HCT116 (cell line): ENCODE results near the gene CKS2. TPM values are rescaled to one million over a fixed set of nuclear protein-coding genes. Genes with fewer than 3 reads are reported as not detected.

Experiments used
- ATAC-seq: fragments of 200-7000 bp; cut with Tn5 transposase; 2 replicates; pipeline ENCODE4 v1.9.1; 2020; ENCODE audit warnings: mild to moderate bottlenecking, moderate library complexity
- BruUV-seq: library from RNA; stranded (reverse); fragments of 400-500 nt; replicated peaks from 2 replicates; lab custom pipeline; 2021; lab: Mats Ljungman, UMichigan
- CTCF ChIA-PET: fragments of 300-600 bp; sonication (Branson Sonifier 250); formaldehyde crosslinking; loops from one replicate; lab custom pipeline; 2021; ENCODE audit warnings: antibody characterized with exemption; lab: Charles Lee
- POLR2A ChIA-PET: fragments of 300-600, 350-600 bp; sonication (Branson Sonifier 250); formaldehyde crosslinking; loops from one replicate; lab custom pipeline; 2021; ENCODE audit warnings: antibody characterized with exemption; lab: Charles Lee
- RAD21 ChIA-PET, 2 experiments: fragments of 300-600 bp; sonication (Branson Sonifier 250); formaldehyde crosslinking; loops; one replicate each; lab custom pipeline; 2023; ENCODE audit warnings: low total read pairs in 2 of 2; ENCODE audit not compliant: uncharacterized antibody in 2 of 2, unreplicated experiment in 2 of 2, low non-redundant PET in 1 of 2; lab: Charles Lee
- DNase-seq: peaks from one replicate; pipeline ENCODE4 v3.0.0-alpha.2; 2010; ENCODE audit warnings: low read depth, low spot score
- H2AFZ ChIP-seq: fragments of 200-600 bp; shearing (Covaris generic), sonication (generic); 2 replicates; pipeline ENCODE4 v1.6.1; 2017; ENCODE audit warnings: low read depth, mixed run types, mixed read lengths, antibody characterized with exemption, low read length; ENCODE audit not compliant: poor library complexity, severe bottlenecking
- H3K27ac ChIP-seq: 2 replicates; pipeline ENCODE4 v1.5.1; 2012; ENCODE audit warnings: low read depth, low read length
- H3K27me3 ChIP-seq: fragments of 200-600 bp; sonication (generic); 2 replicates; pipeline ENCODE4 v1.6.1; 2016; ENCODE audit warnings: mixed run types, low read length, mixed read lengths; ENCODE audit not compliant: insufficient read depth
- H3K36me3 ChIP-seq, 2 experiments: fragments of 200-500 bp in 1 of 2; fragments of 200-600 bp in 1 of 2; sonication (Bioruptor generic) in 1 of 2; sonication (generic) in 1 of 2; 2 replicates each; pipeline versions ENCODE4 v1.5.1 to v1.6.1; 2014 to 2016; ENCODE audit warnings: low read length in 2 of 2, inconsistent platforms in 1 of 2, mixed read lengths in 1 of 2, mixed run types in 1 of 2; ENCODE audit not compliant: insufficient read depth in 2 of 2, control insufficient read depth in 1 of 2
- H3K4me1 ChIP-seq, 2 experiments: fragments of 200-600 bp in 1 of 2; sonication (generic) in 1 of 2; 2 replicates each; pipeline versions ENCODE4 v1.5.1 to v1.6.1; 2012 to 2017; ENCODE audit warnings: low read length in 2 of 2, inconsistent platforms in 1 of 2, mild to moderate bottlenecking in 1 of 2, mixed read lengths in 1 of 2, mixed run types in 1 of 2, moderate library complexity in 1 of 2; ENCODE audit not compliant: insufficient read depth in 2 of 2, control insufficient read depth in 1 of 2
- H3K4me2 ChIP-seq: fragments of 200-600 bp; sonication (generic); 2 replicates; pipeline ENCODE4 v1.6.1; 2017; ENCODE audit warnings: mixed run types, low read length, mixed read lengths
- H3K4me3 ChIP-seq, 2 experiments: fragments of 200-600 bp in 1 of 2; sonication (generic) in 1 of 2; replicated peaks in 1 of 2; 2 replicates each; pipeline ENCODE4 v1.5.1; 2011 to 2016; ENCODE audit warnings: low read length in 2 of 2, control low read depth in 1 of 2, low read depth in 1 of 2, mild to moderate bottlenecking in 1 of 2, mixed read lengths in 1 of 2, mixed run types in 1 of 2
- H3K79me2 ChIP-seq: fragments of 200-600 bp; sonication (generic); 2 replicates; pipeline ENCODE4 v1.6.1; 2017; ENCODE audit warnings: mild to moderate bottlenecking, mixed run types, low read length, moderate library complexity, mixed read lengths; ENCODE audit not compliant: insufficient read depth
- H3K9ac ChIP-seq: fragments of 200-600 bp; sonication (generic); 2 replicates; pipeline ENCODE4 v1.6.1; 2016; ENCODE audit warnings: low read length, mixed read lengths
- H3K9me2 ChIP-seq: fragments of 200-600 bp; sonication (generic), shearing (Covaris generic); 2 replicates; pipeline ENCODE4 v1.6.1; 2017; ENCODE audit warnings: mixed run types, mild to moderate bottlenecking, moderate library complexity; ENCODE audit not compliant: insufficient read depth
- H3K9me3 ChIP-seq, 2 experiments: fragments of 200-500 bp in 1 of 2; fragments of 200-600 bp in 1 of 2; sonication (Bioruptor generic) in 1 of 2; sonication (generic) in 1 of 2; 2 replicates each; pipeline ENCODE4 v1.6.1; 2014 to 2017; ENCODE audit warnings: low read length in 2 of 2, mixed read lengths in 2 of 2, inconsistent platforms in 1 of 2, low read depth in 1 of 2, mild to moderate bottlenecking in 1 of 2, mixed run types in 1 of 2, moderate library complexity in 1 of 2; ENCODE audit not compliant: control insufficient read depth in 1 of 2, insufficient read depth in 1 of 2
- H4K20me1 ChIP-seq: fragments of 200-600 bp; sonication (generic), shearing (Covaris generic); 2 replicates; pipeline ENCODE4 v1.6.1; 2017; ENCODE audit warnings: mixed run types, mild to moderate bottlenecking, moderate library complexity; ENCODE audit not compliant: insufficient read depth
- CBX3 ChIP-seq: IDR thresholded peaks from 2 replicates; pipeline ENCODE4 v1.6.1; 2012; ENCODE audit warnings: low read depth
- CEBPB ChIP-seq: IDR thresholded peaks from 2 replicates; pipeline ENCODE4 v1.6.1; 2012; ENCODE audit warnings: low read depth
- EGR1 ChIP-seq: IDR thresholded peaks from 2 replicates; pipeline ENCODE4 v1.6.1; 2012; ENCODE audit warnings: low read depth
- ELF1 ChIP-seq: IDR thresholded peaks from 2 replicates; pipeline ENCODE4 v1.6.1; 2012; ENCODE audit warnings: low read depth, borderline replicate concordance
- EZH2 ChIP-seq: fragments of 200-600 bp; sonication (generic); IDR thresholded peaks from 2 replicates; pipeline ENCODE4 v1.6.1; 2017; ENCODE audit warnings: antibody characterized with exemption, mixed run types
- EZH2phosphoT487 ChIP-seq: fragments of 200-600 bp; IDR thresholded peaks from 2 replicates; pipeline ENCODE4 v1.6.1; 2018; ENCODE audit warnings: antibody characterized with exemption, borderline replicate concordance
- FOSL1 ChIP-seq: IDR thresholded peaks from 2 replicates; pipeline ENCODE4 v1.6.1; 2012; ENCODE audit warnings: low read depth
- JUND ChIP-seq: IDR thresholded peaks from 2 replicates; pipeline ENCODE4 v1.6.1; 2012
- POLR2A ChIP-seq: IDR thresholded peaks from 2 replicates; pipeline ENCODE4 v1.7.0; 2011; ENCODE audit warnings: borderline replicate concordance; ENCODE audit not compliant: insufficient read depth, insufficient read length; ENCODE audit errors: extremely low read depth
- POLR2AphosphoS5 ChIP-seq: IDR thresholded peaks from 2 replicates; pipeline ENCODE4 v1.6.1; 2011; ENCODE audit warnings: mild to moderate bottlenecking, low read depth, low read length, moderate library complexity
- SIN3A ChIP-seq: IDR thresholded peaks from 2 replicates; pipeline ENCODE4 v1.6.1; 2012; ENCODE audit warnings: low read depth
- SP1 ChIP-seq: IDR thresholded peaks from 2 replicates; pipeline ENCODE4 v1.6.1; 2012; ENCODE audit warnings: low read depth
- SRF ChIP-seq: IDR thresholded peaks from 2 replicates; pipeline ENCODE4 v1.6.1; 2012; ENCODE audit warnings: low read depth
- YY1 ChIP-seq: IDR thresholded peaks from 2 replicates; pipeline ENCODE4 v1.6.1; 2011; ENCODE audit warnings: low read length, low read depth, moderate library complexity, mild to moderate bottlenecking; ENCODE audit not compliant: insufficient replicate concordance; ENCODE audit errors: extremely low read depth
- ZFX ChIP-seq: fragments of 450-650 bp; IDR thresholded peaks from 2 replicates; pipeline ENCODE4 v1.6.1; 2017
- ZNF274 ChIP-seq: fragments of 200-500 bp; sonication (Bioruptor generic); IDR thresholded peaks from 2 replicates; pipeline ENCODE4 v1.6.1; 2014; ENCODE audit warnings: mild to moderate bottlenecking, low read depth, low read length, inconsistent platforms
- intact Hi-C: fragments of 100-400 bp; cut with micrococcal nuclease; formaldehyde crosslinking; loops from 2 replicates; pipeline ENCODE4 v1.10.0; 2022
- total RNA-seq: library from RNA; stranded (reverse); gene quantifications from one replicate; pipeline ENCODE4 v1.2.1, GENCODE V29; 2021; ENCODE audit not compliant: unreplicated experiment
- TF ChIP-seq, protein P1 (sequence below), 3 experiments: fragments of 200-600 bp in 1 of 3; sonication (generic) in 1 of 3; IDR thresholded peaks in 2 of 3; conservative IDR thresholded peaks in 1 of 3; 2 replicates each; pipeline ENCODE4 v1.5.1; 2012 to 2017; ENCODE audit warnings: low read depth in 2 of 3, low read length in 2 of 3, antibody characterized with exemption in 1 of 3, borderline replicate concordance in 1 of 3, control low read depth in 1 of 3, mild to moderate bottlenecking in 1 of 3, mixed read lengths in 1 of 3, mixed run types in 1 of 3, moderate library complexity in 1 of 3; ENCODE audit not compliant: insufficient read depth in 1 of 3
- TF ChIP-seq, protein P2 (sequence below): IDR thresholded peaks from 2 replicates; pipeline ENCODE4 v1.6.1; 2012

CKS2 gene
- total RNA-seq, 1 experiment from 2014 or later = 242 TPM

DNA sequence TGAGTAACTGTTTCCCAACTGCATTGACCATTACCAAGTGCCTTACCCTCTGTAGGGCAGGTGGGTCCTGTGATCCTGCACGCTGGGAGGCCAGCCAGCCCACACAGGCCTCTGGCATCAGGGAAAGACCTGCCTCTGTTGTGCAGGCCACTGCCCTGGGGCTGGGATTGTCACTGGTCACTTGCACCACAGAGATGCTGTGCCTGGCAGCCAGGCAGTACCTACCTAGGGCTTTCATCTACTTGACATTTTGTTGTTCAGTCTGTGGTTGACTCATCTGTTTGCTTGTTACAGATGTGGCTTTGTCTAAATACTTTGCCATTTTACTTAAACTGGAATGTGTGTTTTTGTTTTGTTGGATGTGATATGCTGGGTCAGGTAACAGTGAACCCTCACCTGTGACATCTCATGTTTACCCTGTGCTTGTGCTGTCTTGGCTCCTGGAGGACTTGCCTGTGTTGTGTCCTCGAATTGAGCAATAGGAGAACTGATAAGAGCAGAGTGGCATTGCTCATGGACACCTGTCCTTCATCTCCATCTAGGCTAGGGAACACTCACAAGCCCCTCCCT is 40.1 kb downstream of the CKS2 start:
- H2AFZ ChIP-seq = no peak overlapping the region
- DNase-seq (no peak), ATAC-seq (no peak)
- no peak overlapping the region for H3K9ac ChIP-seq
- no peak for TF ChIP-seq JUND
- no peak for TF ChIP-seq POLR2A
- TF ChIP-seq SRF = no peak
- TF ChIP-seq ELF1 = no peak
- no peak for TF ChIP-seq SP1
- TF ChIP-seq YY1 = no peak
- TF ChIP-seq, protein P1, sequence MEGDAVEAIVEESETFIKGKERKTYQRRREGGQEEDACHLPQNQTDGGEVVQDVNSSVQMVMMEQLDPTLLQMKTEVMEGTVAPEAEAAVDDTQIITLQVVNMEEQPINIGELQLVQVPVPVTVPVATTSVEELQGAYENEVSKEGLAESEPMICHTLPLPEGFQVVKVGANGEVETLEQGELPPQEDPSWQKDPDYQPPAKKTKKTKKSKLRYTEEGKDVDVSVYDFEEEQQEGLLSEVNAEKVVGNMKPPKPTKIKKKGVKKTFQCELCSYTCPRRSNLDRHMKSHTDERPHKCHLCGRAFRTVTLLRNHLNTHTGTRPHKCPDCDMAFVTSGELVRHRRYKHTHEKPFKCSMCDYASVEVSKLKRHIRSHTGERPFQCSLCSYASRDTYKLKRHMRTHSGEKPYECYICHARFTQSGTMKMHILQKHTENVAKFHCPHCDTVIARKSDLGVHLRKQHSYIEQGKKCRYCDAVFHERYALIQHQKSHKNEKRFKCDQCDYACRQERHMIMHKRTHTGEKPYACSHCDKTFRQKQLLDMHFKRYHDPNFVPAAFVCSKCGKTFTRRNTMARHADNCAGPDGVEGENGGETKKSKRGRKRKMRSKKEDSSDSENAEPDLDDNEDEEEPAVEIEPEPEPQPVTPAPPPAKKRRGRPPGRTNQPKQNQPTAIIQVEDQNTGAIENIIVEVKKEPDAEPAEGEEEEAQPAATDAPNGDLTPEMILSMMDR (IDR thresholded peaks at IDR 0.05 in 2 of 3, conservative IDR thresholded peaks at IDR 0.05 in 1 of 3; ENCODE audit: borderline replicate concordance in 1 of 3, insufficient read depth in 1 of 3, low read depth in 2 of 3, low read length in 2 of 3) = no peak
- TF ChIP-seq EZH2 = no peak
- no peak for TF ChIP-seq FOSL1
- no peak for TF ChIP-seq CEBPB
- TF ChIP-seq ZFX = no peak
- no peak for TF ChIP-seq POLR2AphosphoS5
- TF ChIP-seq ZNF274 = no peak
- no peak for TF ChIP-seq EGR1
- TF ChIP-seq SIN3A = no peak
- TF ChIP-seq EZH2phosphoT487 = no peak
- TF ChIP-seq, protein P2, sequence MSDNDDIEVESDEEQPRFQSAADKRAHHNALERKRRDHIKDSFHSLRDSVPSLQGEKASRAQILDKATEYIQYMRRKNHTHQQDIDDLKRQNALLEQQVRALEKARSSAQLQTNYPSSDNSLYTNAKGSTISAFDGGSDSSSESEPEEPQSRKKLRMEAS = no peak
- TF ChIP-seq CBX3 = no peak
- CTCF ChIA-PET = no interaction called here
- H3K27me3 ChIP-seq = no peaks in the 10 kb centered on the region
- no peaks in the 10 kb centered on the region for H3K4me1 ChIP-seq
- intact Hi-C loops = no loop called here
- POLR2A ChIA-PET = no interaction called here
- H3K79me2 ChIP-seq = no peaks in the 10 kb centered on the region
- H3K4me3 ChIP-seq = no peak overlapping the region
- BruUV-seq = no TSS peak
- H3K36me3 ChIP-seq = peaks cover 31 to 44% of the 10 kb centered on the region in 2 experiments
- no peaks in the 10 kb centered on the region for H3K9me2 ChIP-seq
- no peak overlapping the region for H3K27ac ChIP-seq
- no peaks in the 10 kb centered on the region for H3K9me3 ChIP-seq
- H3K4me2 ChIP-seq = no peak overlapping the region
- H4K20me1 ChIP-seq = no peaks in the 10 kb centered on the region
- RAD21 ChIA-PET = no interaction called here
